GM19452 (cell line): ENCODE measurements around the gene CADM1.

Source experiments
- ATAC-seq: cut with Tn5 transposase; IDR thresholded peaks from one replicate; pipeline ENCODE4 v1.9.1; 2021; ENCODE audit not compliant: unreplicated experiment

The CADM1 gene

DNA sequence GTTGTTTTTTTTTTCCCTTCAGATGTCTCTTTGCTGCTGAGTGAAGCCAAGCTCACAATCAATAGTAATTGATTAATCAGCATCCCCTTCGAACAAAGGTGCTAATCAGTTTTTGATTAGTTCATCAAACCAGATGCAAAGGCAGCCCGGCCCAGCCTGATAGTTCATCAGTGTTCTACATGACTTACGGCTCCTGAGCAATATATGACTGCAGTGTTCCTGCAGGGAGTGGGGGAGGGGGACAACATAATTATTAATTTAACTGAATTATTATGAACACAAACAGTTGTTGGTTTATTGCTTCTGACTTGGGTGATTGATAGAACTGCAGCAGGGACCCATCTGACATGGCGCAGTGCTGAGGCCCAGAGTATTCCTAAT lies 315.3 kb downstream of the CADM1 start:
- ATAC-seq = no peak

DNA sequence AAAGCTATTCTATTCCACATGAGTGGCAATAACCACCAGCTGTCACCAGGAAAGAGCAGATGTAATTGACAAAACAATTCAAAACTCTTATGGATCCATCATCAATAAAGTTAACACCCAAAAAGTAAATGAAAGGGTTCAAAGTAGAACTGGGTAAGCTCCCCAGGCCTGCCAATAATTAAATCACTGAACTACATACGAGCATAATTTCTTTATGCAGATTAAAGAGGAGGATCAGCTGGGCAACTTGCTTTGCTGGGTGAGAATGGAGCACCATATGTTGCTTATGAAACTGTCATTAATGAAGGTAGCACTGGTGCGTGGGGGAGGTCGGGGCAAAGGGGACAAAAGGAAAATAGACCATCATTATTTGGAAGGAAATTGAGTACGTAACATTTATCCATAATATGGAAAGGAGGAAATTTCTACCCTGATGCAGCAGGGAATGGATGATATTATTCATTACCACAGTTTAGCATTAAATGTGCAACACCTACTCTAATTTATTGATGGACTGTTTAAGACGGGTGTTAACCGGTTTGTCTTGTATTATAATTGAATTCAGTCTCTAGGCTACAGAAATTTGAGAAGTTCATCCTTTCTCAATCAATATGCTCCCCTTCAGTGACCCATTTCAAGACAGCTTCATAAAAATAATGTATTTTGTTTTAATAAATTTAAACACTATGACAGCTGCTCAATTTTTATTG lies 315.9 kb downstream of the CADM1 start:
- no peak for ATAC-seq

DNA sequence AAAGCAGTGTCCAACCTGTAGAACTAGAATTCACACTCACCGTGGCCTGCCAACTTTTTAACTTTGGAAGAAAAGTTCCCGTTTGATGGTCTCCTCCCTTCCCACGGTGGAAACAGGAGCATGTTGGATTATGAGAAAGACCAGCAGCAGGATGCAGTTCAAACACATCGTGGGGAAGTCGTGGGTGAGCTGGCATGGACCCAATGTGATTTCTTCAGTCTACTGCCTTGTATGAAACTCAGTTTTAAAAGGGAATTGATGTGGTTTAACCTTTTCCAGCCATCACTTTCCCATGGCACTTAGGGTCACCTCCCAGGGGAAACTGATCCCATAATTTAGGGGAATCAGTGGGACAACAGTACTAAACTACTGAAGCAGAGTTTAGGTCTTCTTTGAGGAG lies 318.3 kb downstream of the CADM1 start:
- no peak for ATAC-seq

DNA sequence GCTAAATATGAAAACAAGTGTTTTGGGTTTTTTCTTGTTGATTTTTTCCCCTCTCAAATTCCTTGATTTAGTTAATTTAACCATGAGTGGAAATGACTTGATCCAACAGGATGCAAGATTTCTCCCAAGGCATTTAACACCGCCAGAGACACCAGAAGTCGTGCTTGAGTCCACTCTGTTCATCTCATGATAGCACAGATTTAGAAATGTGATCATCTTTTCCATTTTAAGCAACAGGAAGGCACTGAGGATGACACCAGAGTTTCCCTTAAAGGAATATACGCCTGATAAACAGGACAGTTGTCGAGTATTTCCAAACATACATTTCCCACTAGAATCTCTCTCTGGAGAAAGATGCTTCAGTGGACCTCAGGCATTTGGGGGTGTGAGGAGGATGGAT lies 318.7 kb downstream of the CADM1 start:
- no peak for ATAC-seq

DNA sequence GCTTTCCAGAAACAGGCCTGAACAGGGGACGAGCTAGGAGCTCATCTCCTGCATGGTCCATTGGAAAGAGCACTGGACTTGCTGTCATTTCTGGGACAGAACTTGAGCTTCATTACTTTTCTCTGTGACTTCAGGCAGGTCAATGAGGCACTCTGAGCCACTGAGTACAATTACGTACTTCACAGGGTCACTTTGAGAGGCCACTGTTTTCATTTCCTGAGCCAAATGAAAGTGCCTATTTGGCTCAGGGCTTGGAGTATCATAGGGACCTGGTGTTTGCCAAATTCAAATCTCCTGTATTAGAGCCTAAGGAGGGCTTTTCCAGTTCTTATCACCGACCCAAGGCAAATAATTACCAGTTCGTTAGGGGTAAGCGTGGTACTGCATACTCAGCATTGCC lies 319.3 kb downstream of the CADM1 start:
- no peak for ATAC-seq

DNA sequence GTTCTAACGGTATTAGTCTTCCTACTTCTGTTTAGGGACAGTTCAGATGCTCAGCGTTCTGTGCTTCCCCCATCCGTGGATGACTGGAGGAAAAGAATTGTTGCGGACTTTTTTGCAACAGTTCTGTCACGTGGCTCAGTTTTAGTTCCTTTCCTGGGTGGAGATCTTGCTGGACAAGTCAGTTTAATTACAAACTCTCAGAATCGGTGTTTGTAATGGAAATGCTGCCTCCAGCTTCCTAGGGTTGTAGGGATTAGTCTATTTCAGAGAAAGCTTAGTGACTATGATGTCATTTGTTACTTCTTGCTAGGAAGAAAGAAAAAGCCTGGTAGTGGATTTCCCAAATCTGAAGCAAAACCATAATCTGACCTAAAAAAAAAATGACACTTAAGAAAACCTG lies 320.4 kb downstream of the CADM1 start:
- no peak for ATAC-seq

DNA sequence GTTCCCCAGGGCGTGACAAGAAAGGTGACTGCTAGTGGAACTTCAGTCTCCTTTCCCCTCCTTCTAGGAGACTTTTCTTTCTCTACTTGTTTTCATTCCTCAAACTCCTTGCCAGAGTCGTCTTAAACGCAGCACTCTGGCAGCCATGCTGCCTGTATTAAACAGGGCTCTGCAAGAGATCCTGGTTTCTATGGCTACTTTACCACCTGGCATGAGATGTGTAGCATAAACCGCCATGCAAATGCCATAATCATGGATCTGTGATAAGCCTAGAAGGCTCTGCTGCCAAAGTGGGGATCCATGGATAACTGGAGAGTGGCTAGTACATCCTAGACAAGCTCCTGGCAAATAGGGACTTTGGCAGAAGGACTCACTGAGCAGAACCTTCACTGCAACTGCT lies 321.1 kb downstream of the CADM1 start:
- no peak for ATAC-seq

DNA sequence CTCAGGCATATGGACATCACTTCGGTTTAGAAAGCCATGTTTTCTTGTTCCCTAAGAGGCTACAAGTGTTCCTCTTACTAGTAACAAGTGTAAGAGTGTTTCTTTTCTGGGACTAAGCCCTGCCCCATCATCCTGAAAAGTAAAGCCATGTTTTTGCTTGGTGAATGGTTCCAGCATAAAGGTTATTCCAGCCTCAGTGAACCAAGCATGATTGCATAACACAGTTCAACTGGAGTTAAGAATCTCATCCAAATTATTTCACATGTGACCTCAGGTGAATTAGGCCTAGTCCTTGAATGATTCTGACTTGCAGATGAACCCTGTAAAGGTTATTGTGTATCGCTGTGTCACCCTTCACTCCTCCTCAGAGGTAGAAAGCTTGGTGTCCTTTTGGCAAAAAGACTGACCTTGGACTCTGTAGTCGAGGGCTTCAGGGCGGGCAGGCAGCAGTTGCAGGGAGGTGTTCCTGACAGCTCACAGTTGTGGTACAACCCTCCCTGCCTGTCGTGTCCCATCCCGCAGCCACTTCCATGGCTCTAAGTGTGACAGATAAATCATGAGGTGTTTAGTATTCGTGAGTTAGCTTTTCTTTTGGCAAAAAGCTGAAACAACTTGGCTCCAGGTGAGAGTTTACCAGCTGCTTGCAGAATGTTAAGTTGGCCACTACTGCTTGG lies 321.8 kb downstream of the CADM1 start:
- ATAC-seq = no peak

DNA sequence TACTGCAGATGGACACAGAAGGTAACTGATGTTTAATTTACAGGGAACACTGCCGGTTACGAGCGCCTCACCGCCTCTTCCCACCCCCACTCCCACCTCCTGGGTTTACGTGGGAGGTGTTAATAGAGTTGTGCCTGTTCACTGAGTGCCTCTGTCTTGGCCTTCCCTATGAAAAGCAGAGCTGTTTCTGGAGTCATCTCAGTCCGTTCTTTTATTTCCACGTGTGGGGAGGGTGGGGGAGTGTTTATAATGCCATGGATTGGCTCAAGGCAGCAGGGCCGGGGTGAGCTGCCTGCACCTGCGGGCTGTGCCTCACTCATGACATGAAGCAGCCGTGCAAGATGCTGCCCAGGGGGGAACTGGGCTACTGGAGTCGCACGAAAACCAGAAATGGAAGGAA lies 322.7 kb downstream of the CADM1 start:
- no peak for ATAC-seq

DNA sequence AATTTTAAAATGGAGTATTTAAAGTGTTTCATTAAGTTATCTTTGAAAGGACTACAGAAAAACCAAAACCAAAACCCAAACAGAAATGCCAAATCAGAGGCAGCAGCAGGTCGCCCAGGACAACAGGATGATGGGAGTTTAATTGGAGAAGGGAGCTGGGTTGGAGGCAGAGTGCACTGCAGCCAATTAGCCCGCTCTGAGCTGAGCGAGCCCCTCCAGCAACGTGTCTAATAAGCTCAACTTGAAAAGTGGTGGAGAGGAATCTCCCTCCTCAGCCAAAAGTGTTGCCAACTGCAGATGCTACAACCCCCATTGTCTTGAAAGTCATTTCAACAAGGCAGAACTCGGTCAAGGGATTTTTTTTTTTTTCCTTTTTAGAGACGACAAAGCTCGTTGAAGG lies 323.9 kb downstream of the CADM1 start:
- ATAC-seq = no peak

DNA sequence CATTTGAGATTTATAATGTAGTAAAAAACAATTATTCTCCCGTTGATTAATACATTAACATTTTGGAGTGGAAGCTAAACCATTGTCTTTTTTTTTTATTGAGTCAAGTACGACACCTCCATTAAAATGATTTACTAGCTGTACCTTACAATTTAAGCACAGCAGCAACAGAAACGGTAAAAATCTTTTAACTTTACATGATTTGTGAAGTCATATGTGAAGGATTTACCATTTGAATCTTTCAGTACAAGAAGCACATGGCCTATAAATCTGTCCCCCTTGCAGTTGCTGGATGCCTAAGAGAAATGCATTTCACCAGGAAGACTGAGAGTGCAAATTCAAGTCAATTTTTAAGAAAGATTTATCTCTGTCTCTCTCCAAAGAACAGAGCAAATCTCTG lies 324.6 kb downstream of the CADM1 start:
- no peak for ATAC-seq

DNA sequence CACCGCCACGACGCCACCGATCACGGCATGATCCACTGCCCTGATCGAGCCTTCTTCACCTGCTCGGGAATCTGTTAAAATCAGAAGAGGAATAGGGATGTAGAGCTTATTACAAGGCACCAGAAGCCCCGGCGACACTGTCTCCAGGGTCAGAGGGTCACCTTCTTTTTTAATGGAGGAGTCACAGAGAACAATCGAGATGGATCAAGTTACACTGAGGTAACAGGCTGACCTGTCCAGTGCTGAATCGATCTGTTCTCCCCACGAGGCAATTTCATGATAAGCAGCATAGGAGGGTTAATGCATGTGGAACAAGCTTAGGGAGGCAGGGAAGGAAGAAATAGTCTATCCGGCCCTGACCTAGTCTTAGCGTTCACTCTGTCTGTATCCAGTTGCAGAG lies 325.5 kb downstream of the CADM1 start:
- no peak for ATAC-seq

DNA sequence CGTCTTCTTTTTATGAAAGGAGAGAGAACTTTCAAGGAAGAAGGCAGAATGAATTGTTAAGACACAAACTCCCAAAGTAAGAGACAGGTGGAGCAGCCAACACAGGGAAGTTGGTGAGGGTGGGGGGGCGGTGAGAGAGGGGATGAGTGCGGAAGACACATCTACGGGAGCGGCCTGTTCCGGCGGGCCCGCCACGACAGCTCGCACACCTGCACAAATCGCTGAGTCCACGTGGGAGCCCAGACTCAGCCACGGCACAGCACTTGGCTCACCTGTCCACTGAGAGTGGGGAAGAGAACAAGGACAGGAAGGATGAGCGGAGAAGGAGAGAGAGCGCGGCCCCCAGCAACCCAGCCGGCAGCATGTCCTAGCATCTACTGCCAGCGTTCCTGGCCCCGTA lies 331.1 kb downstream of the CADM1 start:
- ATAC-seq = no peak

DNA sequence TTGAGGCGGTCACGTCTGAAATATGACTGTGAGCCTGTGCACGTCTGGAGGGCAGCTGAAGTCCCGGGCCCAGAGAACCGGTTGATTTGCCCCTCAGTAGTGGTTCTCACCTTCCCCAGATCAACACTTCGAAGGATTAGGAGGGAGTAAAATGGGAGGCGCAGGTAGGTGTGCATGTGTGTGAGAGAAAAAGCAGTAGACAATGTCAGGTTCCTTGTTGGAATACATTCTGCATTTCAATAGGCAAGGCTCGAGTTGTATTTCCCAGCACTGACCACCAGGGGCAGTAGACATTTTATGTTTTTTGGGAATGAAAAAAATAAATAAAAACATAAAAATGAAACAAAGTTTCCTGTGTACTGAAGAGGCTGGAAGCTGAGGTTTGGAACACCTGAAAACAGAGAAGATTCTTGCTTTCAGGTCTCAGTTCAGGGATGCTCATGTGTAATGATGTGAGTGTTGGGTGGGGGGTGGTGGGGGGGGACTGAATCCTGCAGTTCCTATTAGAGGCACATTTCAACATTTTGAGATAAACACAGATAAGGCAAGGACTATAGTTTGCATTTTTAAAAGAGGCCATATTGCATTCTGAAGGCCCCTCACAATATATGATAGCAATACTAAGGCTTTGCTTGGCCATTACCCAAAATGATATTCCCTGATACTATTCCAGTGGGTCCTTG lies 333.9 kb downstream of the CADM1 start:
- no peak for ATAC-seq

DNA sequence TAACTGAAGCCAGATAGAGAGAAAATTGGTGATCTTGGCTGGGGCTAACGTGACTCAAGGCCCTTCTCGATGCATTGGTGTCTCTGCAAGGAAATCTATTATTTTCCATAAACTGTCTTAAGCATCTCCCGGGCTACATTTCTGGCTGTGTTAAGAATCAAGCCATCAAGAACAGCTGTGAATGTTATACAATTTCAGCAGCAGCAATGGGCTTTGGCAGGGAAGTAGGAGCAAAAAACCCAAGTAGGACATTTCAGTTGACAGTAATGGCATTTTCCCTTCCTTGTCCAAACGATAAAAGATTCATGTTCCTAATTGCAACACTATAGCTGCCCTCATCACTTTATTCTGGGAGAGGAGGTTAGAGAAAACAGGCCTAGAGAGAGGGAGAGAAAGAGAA lies 335.0 kb downstream of the CADM1 start:
- no peak for ATAC-seq

DNA sequence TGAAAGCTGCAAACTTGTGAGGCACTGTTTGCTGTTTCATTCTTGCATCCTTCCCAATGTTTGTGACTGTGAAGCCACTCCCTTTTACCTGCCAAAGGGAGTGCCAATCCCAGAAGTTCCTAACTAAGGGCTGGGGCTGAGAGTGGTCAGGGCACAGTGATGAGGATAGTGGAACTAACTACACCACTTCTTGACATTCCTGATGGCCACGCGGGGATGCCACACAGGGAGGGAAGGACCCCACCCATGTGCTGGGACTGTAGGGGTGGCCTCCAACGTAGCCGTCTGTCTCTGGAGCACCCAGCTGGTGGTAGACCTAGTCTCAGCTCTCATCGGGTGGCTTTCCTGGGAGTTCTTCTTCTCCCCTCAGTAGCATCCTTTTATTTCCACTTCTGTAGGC lies 335.5 kb downstream of the CADM1 start:
- ATAC-seq = no peak

DNA sequence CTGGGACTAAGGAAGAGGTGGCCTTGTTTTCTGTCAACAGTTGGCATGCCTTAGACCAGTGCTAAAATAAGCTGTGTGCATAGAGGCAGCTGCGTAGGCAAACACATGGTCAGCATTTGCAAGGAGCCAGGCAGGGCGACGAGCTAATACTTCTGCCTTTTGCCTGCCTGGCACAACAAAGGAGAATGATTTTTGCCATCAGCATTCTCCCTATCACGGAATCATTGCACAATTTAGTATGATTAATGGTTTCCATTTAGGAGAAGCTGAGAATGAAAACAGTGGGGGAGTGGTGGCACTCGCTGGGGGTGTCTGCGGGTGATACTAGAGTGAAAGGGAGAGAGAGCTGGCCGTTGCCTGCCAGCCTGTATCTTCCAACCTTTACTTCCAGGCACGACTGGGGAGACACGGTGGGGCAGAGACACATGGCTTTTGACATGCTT lies 336.0 kb downstream of the CADM1 start:
- no peak for ATAC-seq

DNA sequence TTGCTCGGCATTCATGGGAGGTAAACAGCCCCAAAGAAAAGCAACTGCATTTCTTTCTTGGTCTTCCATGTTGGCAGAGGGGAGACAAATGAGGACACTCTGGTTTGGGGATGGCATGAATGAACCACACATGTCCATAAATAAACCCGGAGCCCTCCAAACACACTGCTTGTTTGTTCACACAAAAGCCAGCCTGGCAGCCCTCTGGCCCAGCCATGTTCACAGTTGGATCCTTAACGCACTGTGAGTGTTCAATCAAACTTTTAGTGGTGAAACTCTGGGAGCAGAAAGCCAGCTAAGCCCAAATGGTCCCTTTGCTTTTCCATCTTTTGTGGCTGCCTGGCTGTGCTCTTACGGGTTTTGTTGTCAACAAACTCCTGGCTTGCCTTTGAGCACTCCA lies 336.8 kb downstream of the CADM1 start:
- no peak for ATAC-seq

DNA sequence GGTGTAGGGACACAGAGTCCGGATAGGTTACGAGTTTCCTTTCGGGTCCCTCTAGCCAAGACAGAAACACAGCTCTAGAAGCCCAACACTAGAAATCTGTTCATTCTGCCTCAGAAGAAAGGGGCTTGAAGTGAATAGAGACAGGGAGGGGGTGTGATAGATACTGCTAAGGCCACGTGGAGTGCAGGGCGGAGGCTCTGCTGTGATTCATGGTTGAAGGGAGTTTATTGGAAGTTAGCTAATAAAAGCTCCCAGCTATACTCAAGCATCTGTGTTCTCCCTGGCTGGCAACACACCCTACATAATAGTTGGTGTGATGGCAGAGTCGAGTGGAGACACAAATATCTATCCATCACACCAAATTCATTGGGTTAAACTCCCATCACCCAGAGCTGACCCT lies 337.4 kb downstream of the CADM1 start:
- ATAC-seq = no peak

DNA sequence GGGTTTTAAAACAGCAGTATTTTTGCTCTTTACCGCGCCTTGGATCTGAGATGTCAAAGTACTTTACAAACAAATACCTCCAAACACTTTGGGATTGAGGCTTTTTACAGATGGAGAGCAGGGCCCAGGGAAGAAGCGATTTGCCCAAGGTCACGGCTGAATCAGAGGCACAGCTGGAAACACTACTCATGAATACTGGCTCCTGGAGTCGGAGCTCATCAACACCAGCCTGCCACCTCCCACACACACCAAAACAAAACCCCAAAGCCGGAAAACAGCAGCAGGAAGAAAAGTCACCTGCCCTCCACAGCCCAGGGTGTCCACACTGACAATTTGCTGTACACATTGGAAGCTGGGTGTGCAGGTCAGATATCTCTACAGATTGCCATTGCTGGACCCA lies 339.4 kb downstream of the CADM1 start:
- no peak for ATAC-seq

DNA sequence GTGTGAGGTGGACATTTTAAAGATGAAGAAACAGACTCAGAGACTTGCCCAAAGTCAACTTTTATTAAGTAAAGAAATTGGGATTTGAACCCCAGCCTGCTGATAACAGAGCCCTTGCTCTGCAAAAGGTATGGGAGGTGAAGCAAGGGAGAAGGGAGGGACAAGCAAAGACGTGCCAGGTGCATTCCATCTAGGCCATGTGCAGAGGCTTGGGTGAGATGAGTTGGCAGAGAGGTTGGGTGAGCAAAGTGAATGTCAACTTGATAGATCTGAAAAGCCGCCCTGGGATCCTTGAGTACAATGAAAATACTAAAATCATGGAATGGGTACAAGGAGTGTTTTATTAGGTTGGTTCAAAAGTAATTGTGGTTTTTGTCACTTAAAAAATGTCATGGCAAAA lies 341.3 kb downstream of the CADM1 start:
- ATAC-seq = no peak

DNA sequence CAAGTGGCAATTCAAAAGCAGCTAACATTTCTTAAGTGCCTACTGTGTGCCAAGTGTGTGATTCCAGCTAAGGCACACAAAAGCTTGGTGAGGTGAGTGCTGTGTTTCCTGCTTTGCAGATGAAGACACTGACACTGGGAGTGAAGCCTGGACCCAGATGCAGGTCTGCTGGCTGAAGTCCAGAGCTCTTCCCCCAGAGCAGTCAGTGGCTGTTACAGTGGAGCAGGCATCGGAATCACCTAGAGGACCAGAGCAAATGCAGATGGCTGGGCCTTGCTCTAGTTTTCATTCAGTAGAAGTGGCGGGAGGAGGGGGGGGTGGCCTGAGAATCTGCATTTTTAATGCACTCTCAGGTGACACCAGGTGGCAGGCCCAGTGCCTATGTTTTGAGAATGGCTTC lies 342.3 kb downstream of the CADM1 start:
- no peak for ATAC-seq
